ENCODE measurements around the gene SLC25A22.

Gene SLC25A22

GRCh38 chr11:790721-791564 is 7.1 kb downstream of the SLC25A22 start:
- no peak overlapping the region for H3K4me3 Mint-ChIP-seq
- H3K27me3 Mint-ChIP-seq: peaks cover 0 to 6% of the 10 kb centered on the region in 2 donors
- H3K4me1 Mint-ChIP-seq (ENCODE audit: low read depth in 2 of 2): peaks cover 2 to 3% of the 10 kb centered on the region in 2 donors
- no peaks in the 10 kb centered on the region for H3K9me3 Mint-ChIP-seq
- H3K36me3 Mint-ChIP-seq (ENCODE audit: insufficient read depth): peaks cover 13% of the 10 kb centered on the region
- H3K27ac Mint-ChIP-seq: peak overlapping the region in 1 of 2 donors; percentile 62
- DNase-seq: no peak
- ATAC-seq (replicated peaks): no peak

- Mint-ChIP-seq H3K9me3 (no peaks in the 10 kb centered on the region), H3K27ac (peak within 1 kb of the TSS in 1 of 2 donors; percentile 62), H3K4me3 (peak within 1 kb of the TSS in 1 of 2 donors; percentile 13), H3K4me1 (ENCODE audit: low read depth in 2 of 2) (peaks cover 0 to 4% of the 10 kb centered on the region in 2 donors), H3K36me3 (ENCODE audit: insufficient read depth) (peaks cover 4% of the 10 kb centered on the region), H3K27me3 (peaks cover 0 to 6% of the 10 kb centered on the region in 2 donors)
- ATAC-seq (replicated peaks) (peak; percentile 61), DNase-seq (no peak)
These were observed 8.1 kb downstream of the SLC25A22 start, which contains the start of gene CEND1 for GRCh38 chr11:789943-790342. CEND1 (minus strand) TSS chr11:790090; CDS start chr11:788576, 1,514 bp downstream.

- ATAC-seq (replicated peaks) (no peak), DNase-seq (no peak)
- Mint-ChIP-seq H3K4me1 (ENCODE audit: low read depth in 2 of 2) (peaks cover 0 to 4% of the 10 kb centered on the region in 2 donors), H3K36me3 (ENCODE audit: insufficient read depth) (peaks cover 3% of the 10 kb centered on the region), H3K27ac (no peak overlapping the region), H3K4me3 (peak overlapping the region; percentile 13 to 21), H3K9me3 (no peaks in the 10 kb centered on the region), H3K27me3 (peaks cover 0 to 6% of the 10 kb centered on the region in 2 donors)
These were observed 8.8 kb downstream of the SLC25A22 start for GRCh38 chr11:788953-789940.

GRCh38 chr11:788009-788640 is 10.0 kb downstream of the SLC25A22 start:
- Mint-ChIP-seq H3K4me1 (ENCODE audit: low read depth in 2 of 2) (peaks cover 5 to 8% of the 10 kb centered on the region in 2 donors), H3K36me3 (ENCODE audit: insufficient read depth) (peaks cover 3% of the 10 kb centered on the region), H3K9me3 (no peaks in the 10 kb centered on the region), H3K27me3 (peaks cover 0 to 6% of the 10 kb centered on the region in 2 donors), H3K27ac (no peak overlapping the region), H3K4me3 (no peak overlapping the region)
- ATAC-seq (replicated peaks) (no peak), DNase-seq (no peak)

GRCh38 chr11:787084-787675 is 10.9 kb downstream of the SLC25A22 start:
- ATAC-seq (replicated peaks): no peak
- H3K4me3 Mint-ChIP-seq: no peak overlapping the region
- peaks cover 0 to 6% of the 10 kb centered on the region in 2 donors for H3K27me3 Mint-ChIP-seq
- H3K36me3 Mint-ChIP-seq (ENCODE audit: insufficient read depth): peaks cover 3% of the 10 kb centered on the region
- H3K27ac Mint-ChIP-seq: no peak overlapping the region
- peaks cover 5 to 8% of the 10 kb centered on the region in 2 donors for H3K4me1 Mint-ChIP-seq (ENCODE audit: low read depth in 2 of 2)
- DNase-seq: no peak
- H3K9me3 Mint-ChIP-seq: no peaks in the 10 kb centered on the region

- H3K4me1 Mint-ChIP-seq (ENCODE audit: low read depth in 2 of 2): peaks cover 5 to 8% of the 10 kb centered on the region in 2 donors
- no peak overlapping the region for H3K27ac Mint-ChIP-seq
These were observed 11.6 kb downstream of the SLC25A22 start for GRCh38 chr11:786235-787083.

GRCh38 chr11:783581-784015 is 14.5 kb downstream of the SLC25A22 start:
- DNase-seq (no peak), ATAC-seq (replicated peaks) (peak; percentile 62)
- no peaks in the 10 kb centered on the region for H3K36me3 Mint-ChIP-seq (ENCODE audit: insufficient read depth)
- no peak overlapping the region for H3K4me3 Mint-ChIP-seq
- H3K27me3 Mint-ChIP-seq: peaks cover 0 to 3% of the 10 kb centered on the region in 2 donors
- no peaks in the 10 kb centered on the region for H3K9me3 Mint-ChIP-seq
- H3K4me1 Mint-ChIP-seq (ENCODE audit: low read depth in 2 of 2): peaks cover 5 to 12% of the 10 kb centered on the region in 2 donors
- no peak overlapping the region for H3K27ac Mint-ChIP-seq

More at GRCh38 chr11:786235-787083, 11.6 kb downstream of the SLC25A22 start:
- DNase-seq: no peak
- H3K4me3 Mint-ChIP-seq: no peak overlapping the region
- no peak for ATAC-seq (replicated peaks)
- H3K27me3 Mint-ChIP-seq: peaks cover 0 to 6% of the 10 kb centered on the region in 2 donors
- H3K9me3 Mint-ChIP-seq: no peaks in the 10 kb centered on the region
- H3K36me3 Mint-ChIP-seq (ENCODE audit: insufficient read depth): peaks cover 3% of the 10 kb centered on the region

- Mint-ChIP-seq H3K4me3 (no peak overlapping the region), H3K4me1 (ENCODE audit: low read depth in 2 of 2) (peaks cover 5 to 12% of the 10 kb centered on the region in 2 donors), H3K27me3 (no peaks in the 10 kb centered on the region), H3K9me3 (no peaks in the 10 kb centered on the region), H3K36me3 (ENCODE audit: insufficient read depth) (no peaks in the 10 kb centered on the region), H3K27ac (no peak overlapping the region)
- ATAC-seq (replicated peaks) (no peak), DNase-seq (no peak)
These were observed 15.6 kb downstream of the SLC25A22 start for GRCh38 chr11:782264-783174.

GRCh38 chr11:779955-780532 is 18.0 kb downstream of the SLC25A22 start:
- Mint-ChIP-seq H3K4me3 (no peak overlapping the region), H3K9me3 (no peaks in the 10 kb centered on the region), H3K4me1 (ENCODE audit: low read depth in 2 of 2) (peaks cover 16 to 18% of the 10 kb centered on the region in 2 donors), H3K27me3 (no peaks in the 10 kb centered on the region), H3K27ac (no peak overlapping the region), H3K36me3 (ENCODE audit: insufficient read depth) (peaks cover 13% of the 10 kb centered on the region)
- ATAC-seq (replicated peaks) (no peak), DNase-seq (no peak)

- H3K9me3 Mint-ChIP-seq: no peaks in the 10 kb centered on the region
- no peaks in the 10 kb centered on the region for H3K27me3 Mint-ChIP-seq
- H3K27ac Mint-ChIP-seq: peak overlapping the region in 1 of 2 donors; percentile 55
- H3K36me3 Mint-ChIP-seq (ENCODE audit: insufficient read depth): peaks cover 13% of the 10 kb centered on the region
- peak overlapping the region; percentile 41 to 57 for H3K4me3 Mint-ChIP-seq
- peaks cover 20 to 21% of the 10 kb centered on the region in 2 donors for H3K4me1 Mint-ChIP-seq (ENCODE audit: low read depth in 2 of 2)
- ATAC-seq (replicated peaks) (no peak), DNase-seq (no peak)
These were observed 18.8 kb downstream of the SLC25A22 start for GRCh38 chr11:778976-779954.
